GM23338 (cell line): Measurements from ENCODE around the gene IGFBPL1. TPM values are rescaled to one million over a fixed set of nuclear protein-coding genes. Genes with fewer than 3 reads are reported as not detected.

Source experiments
- ATAC-seq: fragments of 200-7000 bp; cut with Tn5 transposase; 3 replicates; pipeline ENCODE4 v1.9.1; 2020
- DNase-seq: peaks from one replicate; pipeline ENCODE4 v3.0.0-alpha.2; 2015; ENCODE audit warnings: low spot score
- H2AFZ ChIP-seq: fragments of 200-600 bp; sonication (generic); 2 replicates; pipeline ENCODE4 v1.8.0; 2016; ENCODE audit warnings: antibody characterized with exemption, mild to moderate bottlenecking, moderate library complexity
- H3F3A ChIP-seq: fragments of 200-600 bp; sonication (generic); replicated peaks from 2 replicates; pipeline ENCODE4 v1.8.0; 2017; ENCODE audit warnings: antibody characterized with exemption, mixed run types, low read depth
- H3K27ac ChIP-seq: fragments of 200-600 bp; sonication (generic); 2 replicates; pipeline ENCODE4 v1.6.1; 2016; ENCODE audit warnings: low read depth
- H3K27me3 ChIP-seq: fragments of 200-600 bp; sonication (generic); 2 replicates; pipeline ENCODE4 v1.8.0; 2016; ENCODE audit warnings: mild to moderate bottlenecking, mixed run types, moderate library complexity; ENCODE audit not compliant: insufficient read depth
- H3K36me3 ChIP-seq: fragments of 200-600 bp; sonication (generic); 2 replicates; pipeline ENCODE4 v1.8.0; 2016; ENCODE audit warnings: mild to moderate bottlenecking; ENCODE audit not compliant: insufficient read depth
- H3K4me1 ChIP-seq: fragments of 200-600 bp; sonication (generic); 2 replicates; pipeline ENCODE4 v1.8.0; 2016; ENCODE audit warnings: mild to moderate bottlenecking, moderate library complexity; ENCODE audit not compliant: insufficient read depth
- H3K4me2 ChIP-seq: fragments of 200-600 bp; sonication (generic); 2 replicates; pipeline ENCODE4 v1.7.1; 2017; ENCODE audit warnings: mixed run types
- H3K4me3 ChIP-seq: fragments of 200-600 bp; sonication (generic); 2 replicates; pipeline ENCODE4 v1.6.1; 2016; ENCODE audit warnings: mixed run types
- H3K79me2 ChIP-seq: fragments of 200-600 bp; sonication (generic); replicated peaks from 2 replicates; pipeline ENCODE4 v1.8.0; 2017; ENCODE audit warnings: mild to moderate bottlenecking; ENCODE audit not compliant: insufficient read depth
- H3K9me2 ChIP-seq: fragments of 200-600 bp; sonication (generic); 2 replicates; pipeline ENCODE4 v1.8.0; 2017; ENCODE audit not compliant: insufficient read depth
- H4K20me1 ChIP-seq: fragments of 200-600 bp; sonication (generic); replicated peaks from 2 replicates; pipeline ENCODE4 v1.8.0; 2017; ENCODE audit warnings: mild to moderate bottlenecking; ENCODE audit not compliant: insufficient read depth
- H3K27ac Mint-ChIP-seq: 2 replicates; pipeline ENCODE4 v1.8.0; 2020; ENCODE audit warnings: inconsistent platforms, mild to moderate bottlenecking, moderate library complexity, mixed read lengths
- H3K27me3 Mint-ChIP-seq: 3 replicates; pipeline ENCODE4 v1.8.0; 2022; ENCODE audit warnings: low read depth, mild to moderate bottlenecking, moderate library complexity, mixed read lengths, inconsistent platforms; ENCODE audit not compliant: insufficient read depth, poor library complexity
- H3K36me3 Mint-ChIP-seq: 3 replicates; pipeline ENCODE4 v1.8.0; 2021; ENCODE audit warnings: low read depth, mild to moderate bottlenecking, inconsistent platforms, moderate library complexity, mixed read lengths
- H3K4me1 Mint-ChIP-seq: 3 replicates; pipeline ENCODE4 v1.8.0; 2020; ENCODE audit warnings: mild to moderate bottlenecking, inconsistent platforms, mixed read lengths
- H3K4me3 Mint-ChIP-seq: 3 replicates; pipeline ENCODE4 v1.8.0; 2021; ENCODE audit warnings: moderate library complexity, mild to moderate bottlenecking, inconsistent platforms, mixed read lengths
- H3K9me3 Mint-ChIP-seq: 3 replicates; pipeline ENCODE4 v1.8.0; 2020; ENCODE audit warnings: moderate library complexity, mild to moderate bottlenecking, inconsistent platforms, mixed read lengths
- CREB1 ChIP-seq: fragments of 250-450 bp; sonication (Bioruptor Pico); IDR thresholded peaks from 2 replicates; pipeline ENCODE4 v1.5.0; 2020; ENCODE audit warnings: low read depth, mild to moderate bottlenecking, moderate library complexity
- CTCF ChIP-seq, 2 experiments: fragments of 200-600 bp in 1 of 2; sonication (generic) in 1 of 2; conservative IDR thresholded peaks; 2 replicates each; pipeline versions ENCODE4 v1.5.1 to v1.6.1; 2016 to 2017; ENCODE audit warnings: antibody characterized with exemption in 2 of 2, low read depth in 2 of 2, mild to moderate bottlenecking in 2 of 2, moderate library complexity in 1 of 2
- ETS1 ChIP-seq: IDR thresholded peaks from 2 replicates; pipeline ENCODE4 v1.6.1; 2016; ENCODE audit warnings: antibody characterized with exemption
- EZH2 ChIP-seq: fragments of 200-600 bp; sonication (generic); IDR thresholded peaks from one replicate; pipeline ENCODE4 v1.8.0; 2017; ENCODE audit warnings: antibody characterized with exemption, mild to moderate bottlenecking, low read depth; ENCODE audit not compliant: unreplicated experiment
- EZH2phosphoT487 ChIP-seq: fragments of 200-600 bp; sonication (generic); IDR thresholded peaks from one replicate; pipeline ENCODE4 v1.8.1; 2018; ENCODE audit warnings: antibody characterized with exemption; ENCODE audit not compliant: unreplicated experiment
- JUNB ChIP-seq: IDR thresholded peaks from one replicate; pipeline ENCODE4 v1.6.1; 2016; ENCODE audit warnings: antibody characterized with exemption; ENCODE audit not compliant: unreplicated experiment
- NANOG ChIP-seq: IDR thresholded peaks from 2 replicates; pipeline ENCODE4 v1.6.1; 2016; ENCODE audit warnings: antibody characterized with exemption, borderline replicate concordance
- POLR2AphosphoS5 ChIP-seq: IDR thresholded peaks from 2 replicates; pipeline ENCODE4 v1.6.1; 2016; ENCODE audit warnings: antibody characterized with exemption, low read depth
- REST ChIP-seq: IDR thresholded peaks from one replicate; pipeline ENCODE4 v1.6.1; 2018; ENCODE audit warnings: antibody characterized with exemption; ENCODE audit not compliant: unreplicated experiment
- STAT1 ChIP-seq: IDR thresholded peaks from one replicate; pipeline ENCODE4 v1.6.1; 2016; ENCODE audit warnings: antibody characterized with exemption; ENCODE audit not compliant: unreplicated experiment
- ZNF114 ChIP-seq: fragments of 250-450 bp; sonication (Bioruptor Pico); IDR thresholded peaks from 2 replicates; pipeline ENCODE4 v1.5.0; 2020; ENCODE audit warnings: mild to moderate bottlenecking, moderate library complexity
- ZNF331 ChIP-seq: fragments of 250-450 bp; sonication (Bioruptor Pico); IDR thresholded peaks from 2 replicates; pipeline ENCODE4 v1.5.0; 2020; ENCODE audit warnings: low read depth, mild to moderate bottlenecking, moderate library complexity
- ZNF462 ChIP-seq: fragments of 250-450 bp; sonication (Bioruptor Pico); IDR thresholded peaks from 2 replicates; pipeline ENCODE4 v1.5.0; 2020; ENCODE audit warnings: mild to moderate bottlenecking, moderate library complexity
- polyA plus RNA-seq: library from polyadenylated mRNA; unstranded; fragments of >200 nt; fragmentation: Nextera tagmentation; extraction: Ambion mirVana; gene quantifications from 2 replicates; pipeline ENCODE4 v1.2.1, GENCODE V29; 2016
- total RNA-seq: library from RNA; depleted of rRNA; stranded (reverse); fragments of >200 nt; shearing (Covaris generic); gene quantifications from 2 replicates; pipeline ENCODE4 v1.2.3, GENCODE V29; 2014

Gene IGFBPL1
- total and polyA plus RNA-seq, 2 experiments from 2014 or later: 9.4 to 75.6 TPM

GRCh38 chr9:38424918-38425317 lies 664 bp upstream of the IGFBPL1 start:
- Histone ChIP-seq H3K4me2 (peak overlapping the region; percentile 90), H3K9me2 (no peaks in the 10 kb centered on the region), H3K36me3 (no peaks in the 10 kb centered on the region), H3K4me1 (peaks cover 34% of the 10 kb centered on the region), H3F3A (peaks cover 6% of the 10 kb centered on the region; the same call in 1 of the 2 replicates), H3K4me3 (peak overlapping the region; percentile 64), H3K27me3 (peaks cover 53% of the 10 kb centered on the region), H3K27ac (no peak overlapping the region), H2AFZ (peak overlapping the region; percentile 72; the same call in 1 of the 2 replicates), H3K79me2 (no peaks in the 10 kb centered on the region), H4K20me1 (no peaks in the 10 kb centered on the region; the same call in 1 of the 2 replicates)
- Mint-ChIP-seq H3K9me3 (no peaks in the 10 kb centered on the region), H3K4me3 (peak overlapping the region; percentile 60; the same call in 2 of the 3 replicates), H3K4me1 (peaks cover 42% of the 10 kb centered on the region), H3K36me3 (no peaks in the 10 kb centered on the region), H3K27me3 (peaks cover 34% of the 10 kb centered on the region), H3K27ac (no peak overlapping the region)
- TF ChIP-seq ETS1 (no peak), EZH2 (no peak), POLR2AphosphoS5 (no peak), ZNF462 (CRISPR knock-in tag) (no peak), JUNB (no peak), ZNF114 (CRISPR knock-in tag) (no peak), REST (no peak), STAT1 (no peak), CTCF (conservative IDR thresholded peaks at IDR 0.05; ENCODE audit: low read depth in 2 of 2) (no peak), NANOG (no peak), EZH2phosphoT487 (no peak), ZNF331 (CRISPR knock-in tag) (no peak), CREB1 (CRISPR knock-in tag) (no peak)
- no peak for ATAC-seq
- DNase-seq: no peak
